GM18861 (cell line): ENCODE data around the gene KRTAP20-2.

Experiments used
- ATAC-seq: cut with Tn5 transposase; IDR thresholded peaks from one replicate; pipeline ENCODE4 v1.9.1; 2021; ENCODE audit not compliant: unreplicated experiment

KRTAP20-2 gene

GRCh38 chr21:30634906-30635305, at the start of gene KRTAP20-2:
Gene KRTAP20-2, plus strand, starts transcription at chr21:30635206. Its CDS starts 58 bp downstream, at chr21:30635264.
- no peak for ATAC-seq

- no peak for ATAC-seq
Measured at GRCh38 chr21:30590297-30590696, 44.7 kb upstream of the KRTAP20-2 start, which contains the start of gene KRTAP22-2. Gene KRTAP22-2, minus strand, starts transcription at chr21:30590397.

- ATAC-seq: no peak
Measured at GRCh38 chr21:30592140-30592539, 42.9 kb upstream of the KRTAP20-2 start, which contains the start of gene KRTAP6-3. Gene KRTAP6-3, plus strand, starts transcription at chr21:30592440. Its CDS starts 6 bp downstream, at chr21:30592446.

- ATAC-seq: no peak
Measured at GRCh38 chr21:30598802-30599201, 36.2 kb upstream of the KRTAP20-2 start, which contains the start of gene KRTAP6-2. Gene KRTAP6-2, minus strand, starts transcription at chr21:30598902. Its CDS starts 28 bp downstream, at chr21:30598874.

- ATAC-seq: no peak
Measured at GRCh38 chr21:30600787-30601186, 34.2 kb upstream of the KRTAP20-2 start, which contains the start of gene KRTAP22-1. Gene KRTAP22-1, plus strand, starts transcription at chr21:30601087.

GRCh38 chr21:30605968-30606367, 29.0 kb upstream of the KRTAP20-2 start:
- no peak for ATAC-seq

GRCh38 chr21:30612132-30612531, 22.9 kb upstream of the KRTAP20-2 start:
- ATAC-seq: no peak

GRCh38 chr21:30613836-30614235, 21.2 kb upstream of the KRTAP20-2 start, which contains the start of gene KRTAP6-1:
Gene KRTAP6-1, minus strand, starts transcription at chr21:30613930. Its CDS starts 26 bp downstream, at chr21:30613904.
- no peak for ATAC-seq

- no peak for ATAC-seq
Measured at GRCh38 chr21:30615199-30615598, 19.8 kb upstream of the KRTAP20-2 start.

- no peak for ATAC-seq
Measured at GRCh38 chr21:30616125-30616524, 18.9 kb upstream of the KRTAP20-2 start, which contains the start of gene KRTAP20-1. Gene KRTAP20-1, plus strand, starts transcription at chr21:30616425. Its CDS starts 30 bp downstream, at chr21:30616455.

GRCh38 chr21:30620080-30620479, 14.9 kb upstream of the KRTAP20-2 start:
- ATAC-seq: no peak

- ATAC-seq: no peak
Measured at GRCh38 chr21:30620522-30620921, 14.5 kb upstream of the KRTAP20-2 start, which contains the start of gene KRTAP20-4. Gene KRTAP20-4, plus strand, starts transcription at chr21:30620627.

- no peak for ATAC-seq
Measured at GRCh38 chr21:30623362-30623761, 11.6 kb upstream of the KRTAP20-2 start.

GRCh38 chr21:30625449-30626165, 9.4 kb upstream of the KRTAP20-2 start:
- ATAC-seq: no peak

GRCh38 chr21:30628109-30628508, 6.9 kb upstream of the KRTAP20-2 start:
- ATAC-seq: no peak

- ATAC-seq: no peak
Measured at GRCh38 chr21:30629200-30629599, 5.8 kb upstream of the KRTAP20-2 start.

- ATAC-seq: no peak
Measured at GRCh38 chr21:30638686-30639085, 3.7 kb downstream of the KRTAP20-2 start.

- no peak for ATAC-seq
Measured at GRCh38 chr21:30642564-30642963, 7.6 kb downstream of the KRTAP20-2 start, which contains the start of gene KRTAP20-3. Gene KRTAP20-3, plus strand, starts transcription at chr21:30642864.

GRCh38 chr21:30646904-30647414, 12.0 kb downstream of the KRTAP20-2 start:
- ATAC-seq: no peak

- ATAC-seq: no peak
Measured at GRCh38 chr21:30652891-30653290, 17.9 kb downstream of the KRTAP20-2 start.

GRCh38 chr21:30668776-30669175, 33.8 kb downstream of the KRTAP20-2 start:
- no peak for ATAC-seq
